Lung (tissue), 12 donors: ENCODE data around the gene STK11. TPM values are rescaled to one million over a fixed set of nuclear protein-coding genes. Genes with fewer than 3 reads are reported as not detected.

ENCODE experiments used
- ATAC-seq: fragments of 200-7000 bp; cut with Tn5 transposase; one replicate; pipeline ENCODE4 v1.9.1; 2020; ENCODE audit warnings: moderate number of reproducible peaks; ENCODE audit not compliant: insufficient read depth, low FRiP score
- DNase-seq, 3 donors: peaks; one replicate each; pipeline ENCODE4 v3.0.0-alpha.2; 2013 to 2017
- H3K27ac ChIP-seq, 2 donors: one replicate each; pipeline ENCODE4 v1.5.1; 2013; ENCODE audit warnings: mild to moderate bottlenecking in 2 of 2, moderate library complexity in 2 of 2, control low read depth in 1 of 2, inconsistent platforms in 1 of 2, low read depth in 1 of 2, low read length in 1 of 2
- H3K27me3 ChIP-seq, 3 donors: one replicate each; pipeline ENCODE4 v1.5.1; 2013; ENCODE audit warnings: low read length in 2 of 3; ENCODE audit not compliant: control insufficient read depth in 3 of 3, insufficient read depth in 3 of 3
- H3K36me3 ChIP-seq, 4 donors: one replicate each; pipeline ENCODE4 v1.5.1; 2013; ENCODE audit warnings: low read length in 4 of 4, mild to moderate bottlenecking in 1 of 4, moderate library complexity in 1 of 4; ENCODE audit not compliant: control insufficient read depth in 4 of 4, insufficient read depth in 4 of 4
- H3K4me1 ChIP-seq, 5 donors: one replicate each; pipeline ENCODE4 v1.5.1; 2013; ENCODE audit warnings: low read length in 5 of 5, mild to moderate bottlenecking in 2 of 5, moderate library complexity in 1 of 5; ENCODE audit not compliant: control insufficient read depth in 5 of 5, insufficient read depth in 5 of 5
- H3K4me3 ChIP-seq: one replicate; pipeline ENCODE4 v1.5.1; 2013; ENCODE audit warnings: mild to moderate bottlenecking, control low read depth, moderate library complexity
- H3K9ac ChIP-seq, 2 donors: one replicate each; pipeline ENCODE4 v1.5.1; 2013; ENCODE audit warnings: low read length in 2 of 2, control low read depth in 1 of 2; ENCODE audit not compliant: insufficient read depth in 1 of 2
- H3K9me3 ChIP-seq, 4 donors: one replicate each; pipeline ENCODE4 v1.5.1; 2013; ENCODE audit warnings: low read length in 3 of 4, mild to moderate bottlenecking in 1 of 4, moderate library complexity in 1 of 4; ENCODE audit not compliant: control insufficient read depth in 4 of 4, insufficient read depth in 3 of 4
- CTCF ChIP-seq: IDR thresholded peaks from 2 replicates; pipeline ENCODE4 v1.5.1; 2012; ENCODE audit warnings: mild to moderate bottlenecking; ENCODE audit errors: control extremely low read depth, extremely low read depth
- WGBS, 2 donors: extraction: QIAGEN DNeasy Blood & Tissue Kit; methylation state at CpG; one replicate each; pipeline ENCODE4 v1.1.7; 2013; 5-methylcytosine and 5-hydroxymethylcytosine counted together
- polyA plus RNA-seq, 2 donors: library from polyadenylated mRNA; stranded (reverse); fragments of 200-250 nt; gene quantifications; one replicate each; pipeline ENCODE4 v1.2.1, GENCODE V29; 2013
- total RNA-seq, 2 donors: library from RNA; depleted of rRNA in 1 of 2; stranded (reverse); fragments of >200 nt in 1 of 2; gene quantifications; one replicate each; pipeline ENCODE4 v1.2.1, GENCODE V29; 2014 to 2021
- donor health status: control.
- donor health status: control.
- donor health status: Bipolar disorder and iron deficiency.
- donor health status: healthy.
- donor health status: DM: yes; HTN: yes; CAD: no.

Gene STK11
- total and polyA plus RNA-seq, 4 donors = 43.1 to 59.8 (median 54.6) TPM

GRCh38 chr19:1220477-1220930 lies 14.9 kb downstream of the STK11 start:
- DNase-seq = no peak
- no peak overlapping the region for H3K4me3 ChIP-seq
- no peak overlapping the region for H3K27ac ChIP-seq
- peaks cover 0 to 46% (median 10%) of the 10 kb centered on the region in 4 donors for H3K36me3 ChIP-seq
- WGBS, 2 donors = 91 to 95% methylated on average over 33 of the region's 33 CpGs
- no peak for TF ChIP-seq CTCF
- H3K4me1 ChIP-seq = peaks cover 0 to 7% (median 0%) of the 10 kb centered on the region in 5 donors
- no peaks in the 10 kb centered on the region for H3K9me3 ChIP-seq
- no peak for ATAC-seq
- no peak overlapping the region for H3K9ac ChIP-seq
- H3K27me3 ChIP-seq = no peaks in the 10 kb centered on the region

GRCh38 chr19:1220976-1221903 lies 15.7 kb downstream of the STK11 start:
- peak; percentile 18 for TF ChIP-seq CTCF
- Histone ChIP-seq H3K9me3 (no peaks in the 10 kb centered on the region), H3K27me3 (no peaks in the 10 kb centered on the region), H3K36me3 (peaks cover 0 to 52% (median 10%) of the 10 kb centered on the region in 4 donors), H3K9ac (no peak overlapping the region), H3K4me3 (no peak overlapping the region), H3K4me1 (peaks cover 0 to 6% (median 0%) of the 10 kb centered on the region in 5 donors), H3K27ac (no peak overlapping the region)
- ATAC-seq (no peak), DNase-seq (peak; percentile 59 to 72 (median 61))
- WGBS, 2 donors = 74 to 83% methylated on average over 38 of the region's 38 CpGs

- TF ChIP-seq CTCF = no peak
- ATAC-seq = no peak
- Histone ChIP-seq H3K27me3 (no peaks in the 10 kb centered on the region), H3K9ac (no peak overlapping the region), H3K36me3 (peaks cover 0 to 59% (median 10%) of the 10 kb centered on the region in 4 donors), H3K9me3 (no peaks in the 10 kb centered on the region), H3K4me1 (peaks cover 0 to 6% (median 0%) of the 10 kb centered on the region in 5 donors), H3K27ac (no peak overlapping the region), H3K4me3 (no peak overlapping the region)
- 93% methylated on average over 22 of the region's 22 CpGs for WGBS, 2 donors
- DNase-seq = no peak
Observed at GRCh38 chr19:1221904-1222255, 16.3 kb downstream of the STK11 start.
